AG04450 (cell line): ENCODE results near the gene METTL27. TPM values are rescaled to one million over a fixed set of nuclear protein-coding genes. Genes with fewer than 3 reads are reported as not detected.
"Not testable (repeated sequence)": the region's sequence is repeated elsewhere in the genome, so short reads cannot be mapped to it uniquely, and the experiment has no call there.

Experiments used
- CTCF ChIA-PET: fragments of 300-600, 350-600 bp; formaldehyde crosslinking; extraction: SDS; loops from one replicate; lab custom pipeline; 2022; ENCODE audit warnings: antibody characterized with exemption, inconsistent platforms; lab: Charles Lee
- POLR2A ChIA-PET: fragments of 350-600 bp; formaldehyde crosslinking; extraction: SDS; loops from one replicate; lab custom pipeline; 2021; ENCODE audit warnings: antibody characterized with exemption, inconsistent platforms; lab: Yijun Ruan, JAX
- DNase-seq: peaks from one replicate; pipeline ENCODE4 v3.0.0-alpha.2; 2011; ENCODE audit warnings: low read depth, low spot score
- H3K27ac ChIP-seq: one replicate; pipeline ENCODE4 v1.5.1; 2012; ENCODE audit warnings: low read depth, low read length, control low read depth
- H3K27me3 ChIP-seq: one replicate; pipeline ENCODE4 v1.6.0; 2012; ENCODE audit warnings: low read length; ENCODE audit not compliant: control insufficient read depth, insufficient read depth
- H3K4me3 ChIP-seq: 2 replicates; pipeline ENCODE4 v1.5.1; 2011; ENCODE audit warnings: mild to moderate bottlenecking, low read depth, low read length, control low read depth
- H3K9me3 ChIP-seq: 2 replicates; pipeline ENCODE4 v1.5.1; 2012; ENCODE audit warnings: low read length; ENCODE audit not compliant: control insufficient read depth, insufficient read depth
- CTCF ChIP-seq: IDR thresholded peaks from 2 replicates; pipeline ENCODE4 v1.5.1; 2011; ENCODE audit warnings: low read depth, low read length, control low read depth, inconsistent platforms
- polyA plus RNA-seq: library from polyadenylated mRNA; depleted of rRNA; stranded (reverse); fragments of >200 nt; gene quantifications from 2 replicates; pipeline ENCODE4 v1.2.3, GENCODE V29; 2011

The METTL27 gene
- polyA plus RNA-seq, 1 experiment: 2.6 TPM

- TF ChIP-seq CTCF: no peak
- Histone ChIP-seq H3K27me3 (no peaks in the 10 kb centered on the region), H3K9me3 (no peaks in the 10 kb centered on the region; the same call in 1 of the 2 replicates), H3K27ac (no peak overlapping the region), H3K4me3 (no peak overlapping the region)
- CTCF ChIA-PET: interaction anchor here (2.3 kb wide), 1 partner anchor 139 kb away, joined by 15 read pairs; no protein-coding TSS in a partner anchor
- no peak for DNase-seq
- POLR2A ChIA-PET: interaction anchor here (0.5 kb wide), 1 partner anchor 291 kb away, joined by 5 read pairs; no protein-coding TSS in a partner anchor
Measured at GRCh38 chr7:73887762-73888161, 45.4 kb upstream of the METTL27 start.

- peaks cover 3% of the 10 kb centered on the region for H3K27me3 ChIP-seq
- DNase-seq: no peak
- ChIA-PET POLR2A (interaction anchor here (1.7 kb wide), 1 partner anchor 13 kb away, joined by 4 read pairs; no protein-coding TSS in a partner anchor), CTCF (interaction anchor here (0.5 to 2.3 kb wide), 3 partner anchors 11 to 182 kb away, joined by 3 to 15 read pairs (median 8); no protein-coding TSS in a partner anchor)
- H3K4me3 ChIP-seq: no peak overlapping the region
- peak overlapping the region; percentile 68 for H3K27ac ChIP-seq
- TF ChIP-seq CTCF: no peak
- no peaks in the 10 kb centered on the region; the same call in 1 of the 2 replicates for H3K9me3 ChIP-seq
Measured at GRCh38 chr7:73885975-73886798, 43.9 kb upstream of the METTL27 start.

- H3K27ac ChIP-seq: no peak overlapping the region
- ChIA-PET CTCF (interaction anchor here (0.5 to 2.3 kb wide), 5 partner anchors 10 to 322 kb away, joined by 3 to 15 read pairs (median 5); no protein-coding TSS in a partner anchor), POLR2A (interaction anchor here (0.6 to 1.7 kb wide), 3 partner anchors 14 to 117 kb away, joined by 3 to 5 read pairs (median 4); no protein-coding TSS in a partner anchor)
- no peak overlapping the region for H3K4me3 ChIP-seq
- no peak for TF ChIP-seq CTCF
- peaks cover 3% of the 10 kb centered on the region for H3K27me3 ChIP-seq
- H3K9me3 ChIP-seq: no peaks in the 10 kb centered on the region; the same call in 1 of the 2 replicates
- no peak for DNase-seq
Measured at GRCh38 chr7:73885433-73885974, 43.2 kb upstream of the METTL27 start.

- POLR2A ChIA-PET: interaction anchor here (0.6 kb wide), 2 partner anchors 17 to 118 kb away, joined by 3 to 5 read pairs; no protein-coding TSS in a partner anchor
- not testable (repeated sequence) for DNase-seq, H3K27ac ChIP-seq, H3K27me3 ChIP-seq, H3K4me3 ChIP-seq, H3K9me3 ChIP-seq
- CTCF ChIA-PET: interaction anchor here (1.0 to 1.1 kb wide), 3 partner anchors 142 to 322 kb away, joined by 3 to 5 read pairs (median 3); no protein-coding TSS in a partner anchor
Measured at GRCh38 chr7:73884867-73885422, 42.6 kb upstream of the METTL27 start.

GRCh38 chr7:73882047-73882402 is 39.7 kb upstream of the METTL27 start:
- POLR2A ChIA-PET: no interaction called here

More at GRCh38 chr7:73882047-73882402, 39.7 kb upstream of the METTL27 start:
- no peak for DNase-seq
- CTCF ChIA-PET: interaction anchor here (2.5 kb wide), 1 partner anchor 145 kb away, joined by 14 read pairs; no protein-coding TSS in a partner anchor
- no peak for TF ChIP-seq CTCF
- H3K27ac ChIP-seq: no peak overlapping the region
- H3K27me3 ChIP-seq: peaks cover 3% of the 10 kb centered on the region
- H3K9me3 ChIP-seq: no peaks in the 10 kb centered on the region; the same call in 1 of the 2 replicates
- H3K4me3 ChIP-seq: no peak overlapping the region
